Ecto neural progenitor cell (in vitro differentiated cells): ENCODE data around the gene CBX4.
"Not testable (repeated sequence)": the region's sequence is repeated elsewhere in the genome, so short reads cannot be mapped to it uniquely, and the experiment has no call there.

Experiments
- DNase-seq: peaks from one replicate; pipeline ENCODE4 v3.0.0-alpha.2; 2018; ENCODE audit warnings: low spot score

CBX4 gene

GRCh38 chr17:79859676-79860615 is 20.7 kb upstream of the CBX4 start:
- DNase-seq: peak; percentile 70

GRCh38 chr17:79857095-79857494 is 17.9 kb upstream of the CBX4 start:
- DNase-seq: no peak

- no peak for DNase-seq
Observed at GRCh38 chr17:79855331-79856124, 16.3 kb upstream of the CBX4 start.

GRCh38 chr17:79854080-79855060 is 15.1 kb upstream of the CBX4 start:
- DNase-seq: no peak

- not testable (repeated sequence) for DNase-seq
Observed at GRCh38 chr17:79853168-79853567, 13.9 kb upstream of the CBX4 start.

- no peak for DNase-seq
Observed at GRCh38 chr17:79852748-79853147, 13.5 kb upstream of the CBX4 start.

- no peak for DNase-seq
Observed at GRCh38 chr17:79851461-79851817, 12.2 kb upstream of the CBX4 start.

- DNase-seq: no peak
Observed at GRCh38 chr17:79850571-79851460, 11.6 kb upstream of the CBX4 start.

GRCh38 chr17:79849953-79850352 is 10.7 kb upstream of the CBX4 start:
- peak; percentile 85 for DNase-seq

GRCh38 chr17:79848370-79848766 is 9.1 kb upstream of the CBX4 start:
- no peak for DNase-seq

GRCh38 chr17:79847698-79848369 is 8.6 kb upstream of the CBX4 start:
- no peak for DNase-seq

- no peak for DNase-seq
Observed at GRCh38 chr17:79845601-79845949, 6.3 kb upstream of the CBX4 start.

GRCh38 chr17:79844869-79845600 is 5.8 kb upstream of the CBX4 start:
- DNase-seq: peak; percentile 92

- peak; percentile 85 for DNase-seq
Observed at GRCh38 chr17:79843816-79844800, 4.9 kb upstream of the CBX4 start.

GRCh38 chr17:79843474-79843815 is 4.2 kb upstream of the CBX4 start:
- DNase-seq: no peak

- peak; percentile 74 for DNase-seq
Observed at GRCh38 chr17:79842656-79843473, 3.6 kb upstream of the CBX4 start.

GRCh38 chr17:79842136-79842655 is 3.0 kb upstream of the CBX4 start:
- DNase-seq: peak; percentile 73
